K562 (cell line): Measurements from ENCODE around the gene SLC9C2. TPM values are rescaled to one million over a fixed set of nuclear protein-coding genes. Genes with fewer than 3 reads are reported as not detected.
A peak's percentile ranks its signal among the peaks of the same experiment; 100 is the strongest.

Experiments used
- LEF1 ChIP-seq: fragments of 450-650 bp; IDR thresholded peaks from 2 replicates; pipeline ENCODE4 v1.6.1; 2016; ENCODE audit warnings: mild to moderate bottlenecking
- polyA plus RNA-seq, 8 experiments: library from polyadenylated mRNA; depleted of rRNA in 4 of 8; stranded (reverse) in 5 of 8; unstranded in 3 of 8; fragments of >200 nt; fragmentation: Nextera tagmentation in 2 of 8; fragmentation: Illumina TruSeq in 1 of 8; extraction: Ambion mirVana in 2 of 8; extraction: Trizol in 1 of 8; gene quantifications; 2 replicates each; pipeline versions ENCODE4 v1.2.1 to v1.2.3, GENCODE V29; 2011 to 2014; ENCODE audit warnings: inconsistent platforms in 1 of 8, missing spikeins in 1 of 8
- total RNA-seq, 7 experiments: library from RNA; depleted of rRNA in 6 of 7; stranded (reverse); fragments of >200 nt in 6 of 7; fragmentation: Illumina TruSeq in 2 of 7; extraction: Trizol in 2 of 7; gene quantifications; 2 replicates each; pipeline versions ENCODE4 v1.2.1 to v1.2.3, GENCODE V29; 2011 to 2021; ENCODE audit warnings: low replicate concordance in 1 of 7
- TF ChIP-seq, protein P1 (sequence below), 2 experiments: fragments of 450-650 bp; formaldehyde crosslinking in 1 of 2; IDR thresholded peaks; 2 replicates each; pipeline versions ENCODE4 v1.4.0 to v1.6.1; 2014 to 2020; ENCODE audit warnings: mild to moderate bottlenecking in 2 of 2, borderline replicate concordance in 1 of 2, low read depth in 1 of 2

The SLC9C2 gene
- total and polyA plus RNA-seq, 9 of the 15 experiments (the other 6 are each of a cell fraction or from before 2014, with no cell fraction given): 0.11 to 0.22 (median 0.15) TPM; not detected in 5

DNA sequence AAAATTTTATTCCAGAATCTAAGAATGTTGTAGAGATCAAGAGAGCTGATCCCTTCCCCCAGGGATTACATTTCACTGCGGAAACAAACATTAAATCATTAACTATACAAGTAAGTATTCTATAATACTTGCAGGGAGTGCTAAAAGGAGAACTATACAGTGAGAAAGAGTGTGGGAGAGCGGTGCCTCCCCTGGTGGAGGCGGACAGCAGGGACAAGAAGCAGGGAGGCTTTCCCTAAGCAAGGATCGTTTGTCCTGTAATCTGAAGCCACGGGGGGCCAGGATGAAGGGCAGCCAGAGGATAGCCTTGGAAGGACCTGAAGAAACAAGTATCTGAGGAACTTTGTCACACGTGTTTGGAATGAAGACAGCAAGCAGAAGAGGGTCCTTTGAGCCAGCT lies 40.1 kb downstream of the SLC9C2 start (continued):
- TF ChIP-seq, protein P1, sequence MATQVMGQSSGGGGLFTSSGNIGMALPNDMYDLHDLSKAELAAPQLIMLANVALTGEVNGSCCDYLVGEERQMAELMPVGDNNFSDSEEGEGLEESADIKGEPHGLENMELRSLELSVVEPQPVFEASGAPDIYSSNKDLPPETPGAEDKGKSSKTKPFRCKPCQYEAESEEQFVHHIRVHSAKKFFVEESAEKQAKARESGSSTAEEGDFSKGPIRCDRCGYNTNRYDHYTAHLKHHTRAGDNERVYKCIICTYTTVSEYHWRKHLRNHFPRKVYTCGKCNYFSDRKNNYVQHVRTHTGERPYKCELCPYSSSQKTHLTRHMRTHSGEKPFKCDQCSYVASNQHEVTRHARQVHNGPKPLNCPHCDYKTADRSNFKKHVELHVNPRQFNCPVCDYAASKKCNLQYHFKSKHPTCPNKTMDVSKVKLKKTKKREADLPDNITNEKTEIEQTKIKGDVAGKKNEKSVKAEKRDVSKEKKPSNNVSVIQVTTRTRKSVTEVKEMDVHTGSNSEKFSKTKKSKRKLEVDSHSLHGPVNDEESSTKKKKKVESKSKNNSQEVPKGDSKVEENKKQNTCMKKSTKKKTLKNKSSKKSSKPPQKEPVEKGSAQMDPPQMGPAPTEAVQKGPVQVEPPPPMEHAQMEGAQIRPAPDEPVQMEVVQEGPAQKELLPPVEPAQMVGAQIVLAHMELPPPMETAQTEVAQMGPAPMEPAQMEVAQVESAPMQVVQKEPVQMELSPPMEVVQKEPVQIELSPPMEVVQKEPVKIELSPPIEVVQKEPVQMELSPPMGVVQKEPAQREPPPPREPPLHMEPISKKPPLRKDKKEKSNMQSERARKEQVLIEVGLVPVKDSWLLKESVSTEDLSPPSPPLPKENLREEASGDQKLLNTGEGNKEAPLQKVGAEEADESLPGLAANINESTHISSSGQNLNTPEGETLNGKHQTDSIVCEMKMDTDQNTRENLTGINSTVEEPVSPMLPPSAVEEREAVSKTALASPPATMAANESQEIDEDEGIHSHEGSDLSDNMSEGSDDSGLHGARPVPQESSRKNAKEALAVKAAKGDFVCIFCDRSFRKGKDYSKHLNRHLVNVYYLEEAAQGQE (IDR thresholded peaks at IDR 0.05; ENCODE audit: borderline replicate concordance): peak; percentile 42; the same call in 1 of the 2 replicates
- TF ChIP-seq, protein P1 (CRISPR knock-in tag; IDR thresholded peaks at IDR 0.05; ENCODE audit: low read depth): no peak
- no peak for TF ChIP-seq LEF1
- TF ChIP-seq, all 486 proteins: peak for 9
